Measurements from ENCODE around the gene HECW1.

Gene HECW1

GRCh38 chr7:43506460-43506859, 394.0 kb downstream of the HECW1 start:
- Histone ChIP-seq H3K36me3 (no peaks in the 10 kb centered on the region), H3K27me3 (no peaks in the 10 kb centered on the region), H3K4me1 (no peaks in the 10 kb centered on the region), H3K4me3 (no peak overlapping the region), H3K27ac (no peak overlapping the region), H3K9me3 (no peaks in the 10 kb centered on the region)
- intact Hi-C loops (cut with DNase I; ENCODE audit: low total_unique reads) = no loop called here
- no peak for TF ChIP-seq CTCF (IDR thresholded peaks at IDR 0.05)
- no peak for DNase-seq

- Histone ChIP-seq H3K27me3 (no peaks in the 10 kb centered on the region), H3K36me3 (no peaks in the 10 kb centered on the region), H3K9me3 (no peaks in the 10 kb centered on the region), H3K4me3 (no peak overlapping the region), H3K27ac (no peak overlapping the region), H3K4me1 (no peaks in the 10 kb centered on the region)
- intact Hi-C loops (cut with DNase I; ENCODE audit: low total_unique reads) = no loop called here
- no peak for TF ChIP-seq CTCF (IDR thresholded peaks at IDR 0.05)
- no peak for DNase-seq
These were observed 396.0 kb downstream of the HECW1 start for GRCh38 chr7:43508461-43508860.

GRCh38 chr7:43509906-43510305, 397.5 kb downstream of the HECW1 start:
- no peaks in the 10 kb centered on the region for H3K9me3 ChIP-seq

GRCh38 chr7:43511029-43511428, 398.6 kb downstream of the HECW1 start:
- intact Hi-C loops (cut with DNase I; ENCODE audit: low total_unique reads) = no loop called here
- H3K4me1 ChIP-seq = no peaks in the 10 kb centered on the region
- H3K27me3 ChIP-seq = no peaks in the 10 kb centered on the region
- H3K36me3 ChIP-seq = no peaks in the 10 kb centered on the region
- no peak for DNase-seq
- no peaks in the 10 kb centered on the region for H3K9me3 ChIP-seq
- TF ChIP-seq CTCF (IDR thresholded peaks at IDR 0.05) = no peak
- H3K4me3 ChIP-seq = no peak overlapping the region
- no peak overlapping the region for H3K27ac ChIP-seq

More at GRCh38 chr7:43509906-43510305, 397.5 kb downstream of the HECW1 start:
- Histone ChIP-seq H3K36me3 (no peaks in the 10 kb centered on the region), H3K4me3 (no peak overlapping the region), H3K4me1 (no peaks in the 10 kb centered on the region), H3K27ac (no peak overlapping the region), H3K27me3 (no peaks in the 10 kb centered on the region)
- intact Hi-C loops (cut with DNase I; ENCODE audit: low total_unique reads) = no loop called here
- no peak for TF ChIP-seq CTCF (IDR thresholded peaks at IDR 0.05)
- DNase-seq = no peak

GRCh38 chr7:43511769-43512515, 399.5 kb downstream of the HECW1 start:
- H3K4me1 ChIP-seq = no peaks in the 10 kb centered on the region
- H3K27ac ChIP-seq = no peak overlapping the region
- intact Hi-C loops (cut with DNase I; ENCODE audit: low total_unique reads) = no loop called here
- no peaks in the 10 kb centered on the region for H3K9me3 ChIP-seq
- H3K27me3 ChIP-seq = no peaks in the 10 kb centered on the region
- no peaks in the 10 kb centered on the region for H3K36me3 ChIP-seq
- no peak for TF ChIP-seq CTCF (IDR thresholded peaks at IDR 0.05)
- no peak for DNase-seq
- H3K4me3 ChIP-seq = no peak overlapping the region
